MCF 10A (cell line): ENCODE results near the gene PLCD1. TPM values are rescaled to one million over a fixed set of nuclear protein-coding genes. Genes with fewer than 3 reads are reported as not detected.
"Not testable (repeated sequence)": the region's sequence is repeated elsewhere in the genome, so short reads cannot be mapped to it uniquely, and the experiment has no call there.

ENCODE experiments used
- BruUV-seq: library from RNA; stranded (reverse); fragments of 400-500 nt; replicated peaks from 2 replicates; lab custom pipeline; 2021; lab: Mats Ljungman, UMichigan
- CTCF ChIA-PET: fragments of 300-600 bp; sonication (Branson Sonifier 250); formaldehyde crosslinking; extraction: SDS; loops from one replicate; lab custom pipeline; 2021; ENCODE audit warnings: antibody characterized with exemption, inconsistent platforms; lab: Yijun Ruan, JAX
- POLR2A ChIA-PET: fragments of 300-600, 350-650 bp; sonication (Branson Sonifier 250); formaldehyde crosslinking; extraction: SDS; loops from one replicate; lab custom pipeline; 2020; ENCODE audit warnings: antibody characterized with exemption, inconsistent platforms; lab: Yijun Ruan, JAX
- DNase-seq: peaks from one replicate; pipeline ENCODE4 v3.0.0-alpha.2; 2018; ENCODE audit not compliant: unreplicated experiment
- H3K27ac Mint-ChIP-seq: one replicate; pipeline ENCODE4 v1.8.0; 2022; ENCODE audit warnings: mild to moderate bottlenecking, low read depth, mixed read lengths; ENCODE audit not compliant: unreplicated experiment
- H3K27me3 Mint-ChIP-seq: one replicate; pipeline ENCODE4 v1.8.0; 2022; ENCODE audit warnings: mixed read lengths; ENCODE audit not compliant: insufficient read depth, unreplicated experiment
- H3K36me3 Mint-ChIP-seq: one replicate; pipeline ENCODE4 v1.8.0; 2022; ENCODE audit warnings: mild to moderate bottlenecking, moderate library complexity, mixed read lengths; ENCODE audit not compliant: insufficient read depth, unreplicated experiment
- H3K4me1 Mint-ChIP-seq: one replicate; pipeline ENCODE4 v1.8.0; 2022; ENCODE audit warnings: mixed read lengths; ENCODE audit not compliant: insufficient read depth, unreplicated experiment
- H3K4me3 Mint-ChIP-seq: one replicate; pipeline ENCODE4 v1.8.0; 2022; ENCODE audit warnings: mild to moderate bottlenecking, moderate library complexity, mixed read lengths; ENCODE audit not compliant: unreplicated experiment
- H3K9me3 Mint-ChIP-seq: one replicate; pipeline ENCODE4 v1.8.0; 2022; ENCODE audit warnings: mixed read lengths; ENCODE audit not compliant: unreplicated experiment
- intact Hi-C: fragments of 100-400 bp; cut with micrococcal nuclease; formaldehyde crosslinking; loops from 2 replicates; pipeline ENCODE4 v1.14.1; 2022
- total RNA-seq: library from RNA; stranded (reverse); gene quantifications from 2 replicates; pipeline ENCODE4 v1.2.3, GENCODE V29; 2022
- TF ChIP-seq, protein P1 (sequence below): fragments of 200-600 bp; IDR thresholded peaks from one replicate; pipeline ENCODE4 v1.8.0; 2022; ENCODE audit warnings: antibody characterized with exemption, mild to moderate bottlenecking; ENCODE audit not compliant: unreplicated experiment

The PLCD1 gene
- total RNA-seq, 1 experiment from 2014 or later = 1.8 TPM

- DNase-seq = no peak
- Mint-ChIP-seq H3K4me3 (no peak within 1 kb of the TSS), H3K36me3 (no peaks in the 10 kb centered on the region), H3K27me3 (no peaks in the 10 kb centered on the region), H3K27ac (no peak within 1 kb of the TSS), H3K4me1 (no peaks in the 10 kb centered on the region), H3K9me3 (no peaks in the 10 kb centered on the region)
- ChIA-PET POLR2A (no interaction called here), CTCF (interaction anchor here (0.6 to 0.9 kb wide), 3 partner anchors 22 to 183 kb away, joined by 3 read pairs; no protein-coding TSS in a partner anchor)
- TF ChIP-seq, protein P1, sequence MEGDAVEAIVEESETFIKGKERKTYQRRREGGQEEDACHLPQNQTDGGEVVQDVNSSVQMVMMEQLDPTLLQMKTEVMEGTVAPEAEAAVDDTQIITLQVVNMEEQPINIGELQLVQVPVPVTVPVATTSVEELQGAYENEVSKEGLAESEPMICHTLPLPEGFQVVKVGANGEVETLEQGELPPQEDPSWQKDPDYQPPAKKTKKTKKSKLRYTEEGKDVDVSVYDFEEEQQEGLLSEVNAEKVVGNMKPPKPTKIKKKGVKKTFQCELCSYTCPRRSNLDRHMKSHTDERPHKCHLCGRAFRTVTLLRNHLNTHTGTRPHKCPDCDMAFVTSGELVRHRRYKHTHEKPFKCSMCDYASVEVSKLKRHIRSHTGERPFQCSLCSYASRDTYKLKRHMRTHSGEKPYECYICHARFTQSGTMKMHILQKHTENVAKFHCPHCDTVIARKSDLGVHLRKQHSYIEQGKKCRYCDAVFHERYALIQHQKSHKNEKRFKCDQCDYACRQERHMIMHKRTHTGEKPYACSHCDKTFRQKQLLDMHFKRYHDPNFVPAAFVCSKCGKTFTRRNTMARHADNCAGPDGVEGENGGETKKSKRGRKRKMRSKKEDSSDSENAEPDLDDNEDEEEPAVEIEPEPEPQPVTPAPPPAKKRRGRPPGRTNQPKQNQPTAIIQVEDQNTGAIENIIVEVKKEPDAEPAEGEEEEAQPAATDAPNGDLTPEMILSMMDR = no peak
- no TSS peak for BruUV-seq
- intact Hi-C loops = no loop called here
These were observed 9.9 kb upstream of the PLCD1 start, which contains the start of gene DLEC1 for GRCh38 chr3:38039101-38039898. DLEC1 (plus strand) TSS chr3:38039208; CDS start chr3:38039226, 18 bp downstream.

DNA sequence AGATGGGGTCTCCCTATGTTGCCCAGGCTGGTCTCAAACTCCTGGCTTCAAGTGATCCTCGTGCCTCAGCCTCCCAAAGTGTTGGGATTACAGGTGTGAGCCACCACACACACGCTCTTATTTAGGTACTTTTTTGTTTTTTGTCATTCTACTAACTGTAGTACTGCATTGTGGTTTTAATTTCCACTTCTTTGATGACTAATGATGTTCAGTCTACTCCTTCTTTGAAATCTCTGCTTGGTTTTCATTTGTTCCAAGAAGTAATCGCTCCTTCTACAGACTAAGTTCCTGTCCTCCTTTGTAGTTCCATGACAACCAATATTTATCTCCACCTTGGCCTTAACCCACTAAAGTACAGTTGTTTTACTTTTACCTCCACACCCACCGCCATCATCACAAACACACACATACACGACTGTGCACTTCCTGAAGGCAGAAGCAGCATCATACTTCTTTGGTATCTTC, 9.0 kb upstream of the PLCD1 start:
- TF ChIP-seq, protein P1 = no peak
- Mint-ChIP-seq H3K27me3 (no peaks in the 10 kb centered on the region), H3K9me3 (no peaks in the 10 kb centered on the region), H3K4me3 (no peak overlapping the region), H3K27ac (no peak overlapping the region), H3K36me3 (no peaks in the 10 kb centered on the region), H3K4me1 (peaks cover 3% of the 10 kb centered on the region)
- BruUV-seq = no TSS peak
- ChIA-PET POLR2A (no interaction called here), CTCF (interaction anchor here (0.6 to 0.9 kb wide), 3 partner anchors 21 to 182 kb away, joined by 3 read pairs; no protein-coding TSS in a partner anchor)
- DNase-seq = no peak
- intact Hi-C loops = no loop called here

GRCh38 chr3:38036906-38037305, 7.5 kb upstream of the PLCD1 start:
- H3K9me3 Mint-ChIP-seq = no peaks in the 10 kb centered on the region

DNA sequence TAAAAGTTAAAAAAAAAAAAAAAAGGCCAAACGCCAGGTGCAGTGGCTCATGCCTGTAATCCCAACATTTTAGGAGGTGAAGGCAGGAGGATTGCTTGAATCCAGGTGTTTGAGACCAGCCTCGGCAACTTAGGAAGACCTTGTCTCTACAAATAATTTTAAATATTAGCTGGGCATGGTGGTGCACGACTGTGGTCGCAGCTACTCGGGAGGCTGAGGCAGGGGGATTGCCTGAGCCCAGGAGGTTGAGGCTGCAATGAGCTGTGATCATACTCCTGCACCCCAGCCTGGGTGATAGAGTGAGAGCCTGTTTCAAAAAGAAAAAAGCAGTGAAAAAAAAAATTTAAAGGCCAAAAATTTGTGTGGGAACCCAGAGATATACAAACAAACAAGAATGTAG, 6.8 kb upstream of the PLCD1 start:
- Mint-ChIP-seq H3K9me3 (no peaks in the 10 kb centered on the region), H3K27ac (no peak overlapping the region), H3K36me3 (no peaks in the 10 kb centered on the region), H3K4me3 (no peak overlapping the region), H3K4me1 (peaks cover 12% of the 10 kb centered on the region), H3K27me3 (no peaks in the 10 kb centered on the region)
- ChIA-PET CTCF (interaction anchor here (0.7 kb wide), 1 partner anchor 633 kb away, joined by 5 read pairs; no protein-coding TSS in a partner anchor), POLR2A (interaction anchor here (0.7 kb wide), 1 partner anchor 9 kb away, joined by 3 read pairs; no protein-coding TSS in a partner anchor)
- TF ChIP-seq, protein P1 = no peak
- BruUV-seq = no TSS peak
- DNase-seq = no peak
- intact Hi-C loops = no loop called here

More at GRCh38 chr3:38036906-38037305, 7.5 kb upstream of the PLCD1 start:
- no peak for DNase-seq
- TF ChIP-seq, protein P1 = no peak
- CTCF ChIA-PET = no interaction called here
- H3K4me1 Mint-ChIP-seq = peaks cover 7% of the 10 kb centered on the region
- intact Hi-C loops = no loop called here
- no TSS peak for BruUV-seq
- no peak overlapping the region for H3K4me3 Mint-ChIP-seq
- no peak overlapping the region for H3K27ac Mint-ChIP-seq
- POLR2A ChIA-PET = interaction anchor here (0.7 kb wide), 1 partner anchor 10 kb away, joined by 3 read pairs; no protein-coding TSS in a partner anchor
- no peaks in the 10 kb centered on the region for H3K36me3 Mint-ChIP-seq
- H3K27me3 Mint-ChIP-seq = no peaks in the 10 kb centered on the region

DNA sequence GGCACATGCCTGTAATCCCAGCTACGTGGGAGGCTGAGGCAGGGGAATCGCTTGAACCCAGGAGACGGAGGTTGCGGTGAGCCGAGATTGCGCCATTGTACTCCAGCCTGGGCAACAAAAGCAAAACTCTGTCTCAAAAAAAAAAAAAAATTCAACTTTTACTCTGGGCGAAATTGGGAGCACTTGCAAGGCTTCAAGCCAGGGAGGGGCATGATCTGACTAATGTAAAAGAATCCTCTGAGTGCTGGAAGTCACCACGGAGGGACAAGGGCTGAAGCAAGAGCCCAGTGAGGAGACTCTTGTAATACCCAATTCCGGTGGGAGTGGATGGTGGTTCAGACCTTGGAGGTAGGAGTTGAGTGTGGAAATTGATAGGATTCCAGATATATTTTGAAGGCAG, 4.9 kb upstream of the PLCD1 start:
- intact Hi-C loops, H3K27me3 Mint-ChIP-seq, BruUV-seq, H3K27ac Mint-ChIP-seq, H3K9me3 Mint-ChIP-seq, POLR2A ChIA-PET, H3K4me3 Mint-ChIP-seq, DNase-seq, H3K36me3 Mint-ChIP-seq: not testable (repeated sequence)
- CTCF ChIA-PET = interaction anchor here (0.6 to 0.8 kb wide), 3 partner anchors 72 to 1306 kb away, joined by 4 to 6 read pairs (median 4); no protein-coding TSS in a partner anchor
- H3K4me1 Mint-ChIP-seq = peaks cover 19% of the 10 kb centered on the region

GRCh38 chr3:38033586-38033985, 4.1 kb upstream of the PLCD1 start:
- H3K4me3 Mint-ChIP-seq, H3K36me3 Mint-ChIP-seq, BruUV-seq, DNase-seq, H3K27ac Mint-ChIP-seq, H3K27me3 Mint-ChIP-seq, intact Hi-C loops, H3K9me3 Mint-ChIP-seq, CTCF ChIA-PET: not testable (repeated sequence)
- H3K4me1 Mint-ChIP-seq = peaks cover 19% of the 10 kb centered on the region
- POLR2A ChIA-PET = interaction anchor here (2.7 kb wide), 1 partner anchor 104 kb away, joined by 12 read pairs; the partner anchor contains the start of gene ACAA1
